A549 (cell line): ENCODE data around the gene LRP5.

Experiments
- CEBPB ChIP-seq, 2 experiments: fragments of >200 bp in 1 of 2; sonication (Bioruptor Twin) in 1 of 2; formaldehyde crosslinking in 1 of 2; IDR thresholded peaks; 2 replicates each; pipeline ENCODE4 v1.6.1; 2012 to 2016
- EHMT2 ChIP-seq: fragments of 200-600 bp; sonication (generic); IDR thresholded peaks from 2 replicates; pipeline ENCODE4 v1.6.1; 2016; ENCODE audit warnings: antibody characterized with exemption, low read depth, mild to moderate bottlenecking, moderate library complexity
- GATA3 ChIP-seq: IDR thresholded peaks from 2 replicates; pipeline ENCODE4 v1.6.1; 2012; ENCODE audit warnings: borderline replicate concordance
- JUN ChIP-seq, 2 experiments: fragments of >200 bp; sonication (Bioruptor Twin); formaldehyde crosslinking; IDR thresholded peaks; 2 replicates in 1 of 2; 3 replicates in 1 of 2; pipeline ENCODE4 v1.6.1; 2016 to 2017
- MAZ ChIP-seq: fragments of 150-350 bp; IDR thresholded peaks from 2 replicates; pipeline ENCODE4 v1.6.1; 2014; ENCODE audit warnings: antibody characterized with exemption, low read depth, low read length, borderline replicate concordance
- MYC ChIP-seq: IDR thresholded peaks from 2 replicates; pipeline ENCODE4 v1.6.1; 2012; ENCODE audit warnings: mild to moderate bottlenecking, inconsistent platforms, low read length, improper control_type of control experiment, borderline replicate concordance
- RCOR1 ChIP-seq: fragments of 150-350 bp; IDR thresholded peaks from 2 replicates; pipeline ENCODE4 v1.6.1; 2014; ENCODE audit warnings: antibody characterized with exemption, low read length, low read depth
- RFX5 ChIP-seq: fragments of 450-650 bp; IDR thresholded peaks from 2 replicates; pipeline ENCODE4 v1.7.1; 2014; ENCODE audit warnings: antibody characterized with exemption, mild to moderate bottlenecking, moderate library complexity
- USF2 ChIP-seq: fragments of 450-650 bp; IDR thresholded peaks from 2 replicates; pipeline ENCODE4 v1.6.1; 2014; ENCODE audit warnings: antibody characterized with exemption
- TF ChIP-seq, protein P1 (sequence below): fragments of >200 bp; sonication (Bioruptor Twin); formaldehyde crosslinking; IDR thresholded peaks from 3 replicates; pipeline ENCODE4 v1.5.1; 2016
- TF ChIP-seq, protein P2 (sequence below): IDR thresholded peaks from 2 replicates; pipeline ENCODE4 v1.6.1; 2012

- TF ChIP-seq CEBPB (IDR thresholded peaks at IDR 0.05) (no peak), MAZ (no peak), JUN (IDR thresholded peaks at IDR 0.05) (no peak), GATA3 (no peak), RFX5 (no peak), RCOR1 (no peak), USF2 (no peak), EHMT2 (no peak), MYC (no peak)
- TF ChIP-seq, protein P1, sequence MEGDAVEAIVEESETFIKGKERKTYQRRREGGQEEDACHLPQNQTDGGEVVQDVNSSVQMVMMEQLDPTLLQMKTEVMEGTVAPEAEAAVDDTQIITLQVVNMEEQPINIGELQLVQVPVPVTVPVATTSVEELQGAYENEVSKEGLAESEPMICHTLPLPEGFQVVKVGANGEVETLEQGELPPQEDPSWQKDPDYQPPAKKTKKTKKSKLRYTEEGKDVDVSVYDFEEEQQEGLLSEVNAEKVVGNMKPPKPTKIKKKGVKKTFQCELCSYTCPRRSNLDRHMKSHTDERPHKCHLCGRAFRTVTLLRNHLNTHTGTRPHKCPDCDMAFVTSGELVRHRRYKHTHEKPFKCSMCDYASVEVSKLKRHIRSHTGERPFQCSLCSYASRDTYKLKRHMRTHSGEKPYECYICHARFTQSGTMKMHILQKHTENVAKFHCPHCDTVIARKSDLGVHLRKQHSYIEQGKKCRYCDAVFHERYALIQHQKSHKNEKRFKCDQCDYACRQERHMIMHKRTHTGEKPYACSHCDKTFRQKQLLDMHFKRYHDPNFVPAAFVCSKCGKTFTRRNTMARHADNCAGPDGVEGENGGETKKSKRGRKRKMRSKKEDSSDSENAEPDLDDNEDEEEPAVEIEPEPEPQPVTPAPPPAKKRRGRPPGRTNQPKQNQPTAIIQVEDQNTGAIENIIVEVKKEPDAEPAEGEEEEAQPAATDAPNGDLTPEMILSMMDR: no peak
- TF ChIP-seq, protein P2, sequence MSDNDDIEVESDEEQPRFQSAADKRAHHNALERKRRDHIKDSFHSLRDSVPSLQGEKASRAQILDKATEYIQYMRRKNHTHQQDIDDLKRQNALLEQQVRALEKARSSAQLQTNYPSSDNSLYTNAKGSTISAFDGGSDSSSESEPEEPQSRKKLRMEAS: no peak
Measured at GRCh38 chr11:68346462-68346790, 34.0 kb downstream of the LRP5 start.
